ENCODE measurements around the gene SDK2.

SDK2 gene

GRCh38 chr17:73528679-73529078 lies 115.6 kb downstream of the SDK2 start:
- no peak for DNase-seq

DNA sequence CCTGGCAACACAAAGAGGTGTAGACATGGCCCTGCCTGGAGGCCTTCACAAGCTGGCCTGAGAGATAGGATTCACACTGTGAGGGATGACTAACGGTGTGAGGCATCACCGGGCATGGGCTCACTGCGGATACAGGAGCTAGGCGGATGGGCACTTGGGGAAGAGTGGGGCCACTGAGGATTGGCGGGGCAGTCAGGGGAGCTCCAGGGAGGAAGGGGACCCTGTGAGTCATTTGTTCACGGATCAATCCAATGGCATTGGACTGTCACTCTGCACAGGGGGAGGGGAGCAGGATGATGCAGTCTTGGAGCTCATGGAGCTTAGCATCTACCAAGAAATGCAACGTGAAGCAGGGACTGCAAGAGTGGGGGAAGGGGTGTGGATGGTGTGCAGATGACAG lies 117.3 kb downstream of the SDK2 start:
- no peak for DNase-seq

DNA sequence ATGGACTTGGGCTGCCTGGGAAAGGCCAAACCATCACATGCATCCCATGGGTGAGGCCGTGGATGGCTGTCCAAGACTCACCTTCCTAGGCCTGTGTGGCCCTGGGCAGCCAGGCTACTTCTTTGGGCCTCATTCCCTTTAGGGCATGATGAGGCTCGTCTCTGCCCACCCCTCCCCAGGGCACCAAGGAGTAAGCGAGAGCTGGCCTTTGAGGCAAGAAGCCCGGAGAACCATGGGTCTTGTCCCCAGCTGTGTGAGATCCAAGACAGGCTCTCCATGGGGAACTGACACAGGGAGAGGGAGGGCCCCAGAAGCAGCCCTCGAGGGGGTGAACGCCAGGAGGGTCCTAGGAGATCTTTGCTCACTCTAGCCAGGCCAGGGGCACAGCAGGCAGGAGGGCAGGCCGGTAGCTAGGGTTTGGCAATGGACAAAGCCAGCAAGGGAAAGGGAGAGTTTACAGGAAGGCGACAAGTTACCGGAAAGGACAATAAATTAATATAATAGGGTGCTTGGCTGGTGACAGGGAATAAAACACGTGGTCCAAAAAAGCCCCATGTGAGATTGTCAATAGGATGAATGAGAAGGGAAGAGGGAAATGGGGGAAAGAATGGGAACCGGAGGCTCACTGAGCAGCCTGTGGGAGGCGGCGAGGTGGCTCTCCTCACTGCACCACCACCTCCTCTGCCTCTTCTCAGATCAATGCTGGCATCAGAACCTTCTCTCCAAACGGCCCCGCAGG lies 119.1 kb downstream of the SDK2 start:
- DNase-seq = no peak

DNA sequence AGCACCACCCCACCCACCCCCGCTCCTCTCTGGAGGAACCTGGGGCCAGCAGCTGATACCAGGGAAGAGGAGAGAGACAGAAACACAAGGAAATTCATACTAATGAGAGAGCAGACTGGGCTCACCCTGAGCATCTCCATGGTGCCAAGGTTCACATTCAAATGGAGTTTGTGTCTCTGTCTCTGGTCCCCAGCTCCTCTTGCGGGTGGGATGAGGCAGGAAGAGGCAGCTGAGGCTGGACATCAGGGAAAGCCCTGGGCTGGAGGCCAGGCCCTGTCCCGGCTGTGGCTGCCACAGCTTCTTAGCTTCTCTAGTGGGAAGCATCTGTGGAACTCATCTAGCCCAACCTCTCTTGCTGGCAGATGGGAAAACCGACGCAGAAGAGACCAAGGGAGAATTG lies 121.5 kb downstream of the SDK2 start:
- no peak for DNase-seq

DNA sequence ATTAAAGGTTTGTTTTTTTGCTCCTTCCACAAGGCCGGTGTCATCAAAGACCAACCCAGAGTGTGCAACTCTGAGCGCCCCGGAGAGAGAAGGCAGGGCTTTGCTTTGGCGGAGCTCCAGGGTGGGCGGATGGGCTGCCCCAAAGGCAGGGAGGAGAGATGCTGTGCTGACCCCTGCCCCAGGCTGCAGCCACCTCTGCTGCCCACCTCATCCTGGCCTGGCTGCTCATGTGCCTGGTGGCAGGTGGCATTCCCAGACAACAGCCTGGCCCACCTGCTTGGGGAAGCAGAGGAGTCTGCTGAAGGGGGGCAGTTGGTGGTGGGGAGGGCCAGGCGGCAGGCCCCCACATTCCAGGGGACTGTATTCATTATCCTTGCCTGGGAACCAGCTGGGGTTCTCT lies 122.1 kb downstream of the SDK2 start:
- no peak for DNase-seq

GRCh38 chr17:73521376-73521775 lies 122.9 kb downstream of the SDK2 start:
- no peak for DNase-seq

DNA sequence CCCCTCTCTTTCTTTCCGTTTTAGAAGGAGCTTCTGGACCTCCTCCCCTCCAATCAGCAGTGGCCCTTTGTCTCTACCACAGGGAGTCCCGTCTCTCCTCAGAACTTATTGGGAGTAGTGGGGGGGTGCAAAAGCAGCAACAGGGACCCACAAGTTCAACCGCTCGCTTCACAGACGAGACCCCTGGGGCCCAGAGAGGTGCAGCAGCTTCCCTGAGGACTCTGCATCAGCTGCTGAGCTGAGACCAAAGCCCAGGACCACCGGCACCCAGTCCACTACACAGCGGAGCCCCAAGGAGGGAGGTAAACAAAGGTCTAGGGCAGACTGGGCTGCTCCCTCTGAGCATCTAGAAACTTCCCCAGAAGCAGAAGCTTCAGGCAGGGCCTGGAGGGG lies 123.9 kb downstream of the SDK2 start:
- no peak for DNase-seq

GRCh38 chr17:73519714-73520368 lies 124.4 kb downstream of the SDK2 start:
- no peak for DNase-seq

GRCh38 chr17:73519011-73519410 lies 125.2 kb downstream of the SDK2 start:
- no peak for DNase-seq

DNA sequence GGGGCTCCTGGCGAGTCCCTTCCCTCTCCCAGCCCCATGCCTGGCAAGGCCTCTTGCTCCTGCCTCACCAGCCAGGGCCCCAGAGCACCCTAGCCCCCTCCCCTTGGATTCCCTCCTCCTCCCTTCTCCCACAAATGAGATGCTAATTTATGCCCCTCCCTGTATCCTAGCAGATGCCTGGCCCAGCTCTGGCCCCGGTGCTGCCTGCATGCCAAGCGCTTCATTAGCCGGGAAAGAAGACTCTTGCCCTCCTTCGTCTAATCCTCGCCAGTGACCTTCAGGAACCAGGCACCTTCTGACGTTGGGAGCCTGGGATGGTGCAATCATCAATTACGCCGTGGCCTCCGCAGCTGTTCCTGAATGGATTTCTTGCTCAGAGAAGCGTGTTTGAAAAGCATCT lies 127.8 kb downstream of the SDK2 start:
- DNase-seq = no peak

DNA sequence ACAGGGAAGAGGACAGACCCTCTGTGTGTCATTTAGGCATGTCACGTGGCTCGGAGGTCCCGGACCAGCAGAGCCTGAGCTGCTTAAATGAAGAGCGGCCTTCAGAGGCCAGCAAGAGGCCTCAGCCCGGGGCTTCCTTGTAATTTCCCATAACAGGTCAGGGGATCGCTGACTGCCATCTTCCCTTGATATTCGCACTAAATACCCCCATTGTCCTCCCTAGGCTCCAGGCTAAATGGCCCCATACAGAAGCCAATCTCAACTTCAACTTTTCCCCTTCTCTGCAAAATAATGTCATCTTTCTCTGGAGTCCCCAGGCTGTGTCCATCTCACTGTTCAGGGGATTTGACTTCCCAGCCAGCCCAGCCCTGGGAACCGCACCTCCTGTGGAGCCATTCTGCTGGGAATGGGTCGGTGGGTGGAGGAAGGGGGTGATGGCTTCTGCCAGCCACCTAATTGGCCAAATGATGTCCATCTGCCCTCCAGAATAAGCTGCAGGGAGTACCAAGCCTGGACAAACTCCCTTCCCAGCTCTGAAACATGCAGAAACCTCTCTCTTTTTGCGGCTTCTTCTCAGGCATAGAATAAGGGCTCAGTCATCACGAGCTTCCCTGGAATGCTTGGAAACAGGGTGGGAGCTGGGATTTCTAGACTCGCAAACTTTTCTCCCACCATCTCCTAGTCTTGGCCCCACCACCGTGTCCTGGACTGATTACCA lies 129.9 kb downstream of the SDK2 start:
- DNase-seq = no peak

DNA sequence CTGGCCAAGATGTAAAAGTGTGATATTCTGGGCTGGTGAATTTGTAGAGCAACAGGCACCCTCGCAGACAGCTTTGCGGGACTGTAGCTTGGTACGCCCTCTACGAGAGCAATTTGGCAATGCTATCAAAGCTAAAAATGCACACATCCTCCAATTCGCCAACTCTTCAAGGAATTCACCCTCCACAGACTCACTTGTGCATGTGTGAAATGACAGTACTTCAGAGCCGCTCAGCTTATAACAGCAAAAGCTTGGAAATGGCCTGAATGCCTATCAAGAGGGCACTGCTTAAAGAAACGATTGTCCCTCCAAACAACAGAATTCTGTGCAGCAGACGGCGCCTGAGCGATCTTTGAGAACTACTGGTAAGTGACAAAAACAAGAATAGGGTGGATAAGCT lies 130.8 kb downstream of the SDK2 start:
- no peak for DNase-seq

DNA sequence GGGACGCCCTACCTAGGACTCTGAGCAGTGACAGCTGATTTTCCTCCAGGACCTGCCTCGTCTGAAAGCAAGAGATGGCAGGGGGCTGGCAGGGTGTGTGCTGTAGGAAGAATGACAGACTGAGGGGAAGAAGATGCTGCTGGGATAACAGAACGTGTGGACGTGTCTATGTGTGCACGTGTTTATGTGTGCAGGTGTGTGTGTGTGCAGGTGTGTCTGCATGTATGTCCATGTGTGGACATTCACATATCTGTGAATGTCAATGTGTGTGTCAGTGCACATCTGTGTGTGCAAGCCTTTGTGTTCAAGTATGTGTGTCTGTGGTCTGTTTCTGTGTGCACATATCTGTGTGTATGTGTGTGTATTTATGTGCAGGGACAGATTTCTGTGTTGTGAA lies 132.5 kb downstream of the SDK2 start:
- no peak for DNase-seq

DNA sequence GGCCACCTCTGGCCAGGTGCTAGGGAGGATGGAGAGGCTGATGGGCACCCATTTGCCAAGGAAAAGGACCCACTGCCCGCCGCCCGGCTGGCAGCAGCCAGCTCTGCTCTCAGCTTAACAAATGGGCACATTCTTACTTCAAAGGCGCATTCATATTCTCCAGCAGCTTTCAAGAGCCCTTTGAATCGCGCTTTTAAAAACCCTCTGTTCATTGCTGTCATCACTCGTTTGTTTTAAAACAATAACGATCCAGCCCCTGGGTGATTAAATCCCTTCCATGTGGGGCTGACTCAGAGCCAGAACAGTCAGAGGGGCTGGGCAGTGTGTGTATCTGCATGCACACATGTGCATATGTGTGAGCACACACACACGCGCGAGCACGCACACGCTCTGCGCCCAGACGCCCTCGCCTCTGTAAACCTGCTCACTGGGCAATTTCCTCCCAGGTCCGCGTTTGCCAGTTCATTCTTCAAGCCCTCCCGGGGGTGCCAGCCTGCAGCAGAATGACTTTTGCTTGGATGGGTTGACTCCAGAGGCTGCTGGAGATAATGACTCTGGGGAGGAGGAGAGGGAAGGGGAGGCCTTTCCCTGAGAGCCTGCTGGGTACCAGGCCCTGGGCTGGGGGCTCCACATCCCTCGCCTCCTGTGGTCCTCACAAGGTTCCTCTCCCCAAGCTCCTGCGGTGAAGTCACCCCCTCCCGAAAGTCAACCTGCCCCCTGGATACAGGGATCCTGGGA lies 133.1 kb downstream of the SDK2 start:
- no peak for DNase-seq

- no peak for DNase-seq
Observed at GRCh38 chr17:73508931-73509605, 135.2 kb downstream of the SDK2 start.

- DNase-seq = no peak
Observed at GRCh38 chr17:73508057-73508930, 136.0 kb downstream of the SDK2 start.

GRCh38 chr17:73506470-73507435 lies 137.5 kb downstream of the SDK2 start:
- DNase-seq = no peak

DNA sequence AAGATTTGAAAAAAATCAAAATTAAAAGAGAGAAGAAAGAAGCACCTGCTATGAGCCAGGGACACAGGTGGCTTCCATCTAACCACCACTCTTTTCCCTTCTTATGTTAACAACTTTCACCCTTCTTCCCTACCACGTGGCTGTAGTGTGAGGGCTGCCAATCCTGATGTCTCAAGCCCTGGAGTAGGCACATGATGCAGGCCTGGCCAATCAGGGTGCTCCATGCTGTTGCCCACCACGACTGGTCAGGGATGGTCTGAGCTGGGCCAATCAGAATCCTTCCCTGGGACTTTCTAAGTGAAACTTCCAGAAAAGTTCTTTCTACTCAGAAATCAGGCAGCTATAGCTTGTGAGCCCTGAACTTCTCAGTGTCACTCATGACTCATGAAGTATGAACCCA lies 140.7 kb downstream of the SDK2 start:
- no peak for DNase-seq

GRCh38 chr17:73500414-73500999 lies 143.7 kb downstream of the SDK2 start:
- no peak for DNase-seq

DNA sequence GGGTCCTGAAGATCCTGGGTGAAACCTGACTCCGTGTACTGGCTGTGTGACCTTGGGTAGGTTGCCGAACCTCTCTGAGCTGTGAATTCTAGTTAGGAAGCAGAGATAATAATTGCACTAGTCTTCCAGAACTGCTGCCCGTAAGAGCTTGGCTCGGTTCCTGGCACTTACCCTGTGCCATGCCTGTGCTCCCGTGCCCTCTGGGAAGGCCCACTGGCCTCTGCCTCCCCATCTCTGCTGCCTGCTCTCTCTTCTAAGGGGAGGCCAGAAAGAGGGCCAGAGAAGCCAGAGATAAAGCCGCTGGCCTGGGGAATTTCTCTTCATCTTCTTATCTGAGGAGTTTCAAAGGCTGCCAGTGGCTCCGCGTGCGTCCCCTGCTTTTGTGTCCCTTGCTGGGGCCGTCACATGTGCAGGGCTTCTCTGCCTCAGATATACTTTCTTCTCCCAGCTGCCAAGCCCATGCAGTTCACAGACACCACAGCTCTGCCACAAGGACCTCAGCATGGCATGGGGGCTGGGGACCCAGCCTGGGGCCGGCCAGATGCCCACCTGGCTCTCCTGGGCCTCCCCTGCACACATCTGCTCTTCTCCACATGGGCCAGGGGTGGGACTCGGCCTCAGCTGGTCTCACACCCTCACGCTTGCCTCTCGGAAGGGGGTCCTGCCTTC lies 145.2 kb downstream of the SDK2 start:
- DNase-seq = no peak
